Measurements from ENCODE around the gene VASH1. TPM values are rescaled to one million over a fixed set of nuclear protein-coding genes. Genes with fewer than 3 reads are reported as not detected.
"Not testable (repeated sequence)": the region's sequence is repeated elsewhere in the genome, so short reads cannot be mapped to it uniquely, and the experiment has no call there.

Gene VASH1
- total RNA-seq, 6 experiments from 2014 or later, result 0.94 to 2.9 (median 1.5) TPM

GRCh38 chr14:76716285-76716684 lies 45.0 kb upstream of the VASH1 start:
- H3K4me1 Mint-ChIP-seq (ENCODE audit: low read depth), result peaks cover 6% of the 10 kb centered on the region; the same call in 1 of the 2 replicates
- no peak for DNase-seq
- no peak for TF ChIP-seq CTCF (IDR thresholded peaks at IDR 0.05)
- no peak overlapping the region for H3K27ac Mint-ChIP-seq
- no peak overlapping the region for H3K4me3 Mint-ChIP-seq
- no peaks in the 10 kb centered on the region for H3K9me3 Mint-ChIP-seq
- no peaks in the 10 kb centered on the region for H3K36me3 Mint-ChIP-seq (ENCODE audit: low read depth)
- H3K27me3 Mint-ChIP-seq (ENCODE audit: insufficient read depth), result peaks cover 32% of the 10 kb centered on the region

- Mint-ChIP-seq H3K27ac (no peak overlapping the region), H3K4me1 (ENCODE audit: low read depth) (peaks cover 6% of the 10 kb centered on the region; the same call in 1 of the 2 replicates), H3K27me3 (ENCODE audit: insufficient read depth) (peaks cover 25% of the 10 kb centered on the region), H3K9me3 (no peaks in the 10 kb centered on the region), H3K36me3 (ENCODE audit: low read depth) (no peaks in the 10 kb centered on the region), H3K4me3 (no peak overlapping the region)
- no peak for TF ChIP-seq CTCF (IDR thresholded peaks at IDR 0.05)
- DNase-seq, result no peak
Measured at GRCh38 chr14:76717508-76718290, 43.6 kb upstream of the VASH1 start.

- DNase-seq, result no peak
- Mint-ChIP-seq H3K27ac (no peak overlapping the region), H3K4me3 (no peak overlapping the region), H3K9me3 (no peaks in the 10 kb centered on the region), H3K4me1 (ENCODE audit: low read depth) (peaks cover 6% of the 10 kb centered on the region; the same call in 1 of the 2 replicates), H3K27me3 (ENCODE audit: insufficient read depth) (peaks cover 18% of the 10 kb centered on the region), H3K36me3 (ENCODE audit: low read depth) (no peaks in the 10 kb centered on the region)
- TF ChIP-seq CTCF (IDR thresholded peaks at IDR 0.05), result no peak
Measured at GRCh38 chr14:76718306-76719040, 42.8 kb upstream of the VASH1 start.

GRCh38 chr14:76719666-76720065 lies 41.6 kb upstream of the VASH1 start:
- no peak overlapping the region for H3K4me3 Mint-ChIP-seq
- no peak for DNase-seq
- no peak overlapping the region for H3K27ac Mint-ChIP-seq
- peaks cover 6% of the 10 kb centered on the region; the same call in 1 of the 2 replicates for H3K4me1 Mint-ChIP-seq (ENCODE audit: low read depth)
- H3K27me3 Mint-ChIP-seq (ENCODE audit: insufficient read depth), result peaks cover 13% of the 10 kb centered on the region
- TF ChIP-seq CTCF (IDR thresholded peaks at IDR 0.05), result no peak
- no peaks in the 10 kb centered on the region for H3K9me3 Mint-ChIP-seq
- no peaks in the 10 kb centered on the region for H3K36me3 Mint-ChIP-seq (ENCODE audit: low read depth)

- no peak overlapping the region for H3K27ac Mint-ChIP-seq
- H3K27me3 Mint-ChIP-seq (ENCODE audit: insufficient read depth), result peaks cover 11% of the 10 kb centered on the region
- H3K4me1 Mint-ChIP-seq (ENCODE audit: low read depth), result peaks cover 6% of the 10 kb centered on the region; the same call in 1 of the 2 replicates
- H3K36me3 Mint-ChIP-seq (ENCODE audit: low read depth), result no peaks in the 10 kb centered on the region
- H3K9me3 Mint-ChIP-seq, result no peaks in the 10 kb centered on the region
- TF ChIP-seq CTCF (IDR thresholded peaks at IDR 0.05), result no peak
- H3K4me3 Mint-ChIP-seq, result no peak overlapping the region
- DNase-seq, result no peak
Measured at GRCh38 chr14:76720382-76720813, 40.9 kb upstream of the VASH1 start.

GRCh38 chr14:76721506-76721905 lies 39.8 kb upstream of the VASH1 start:
- H3K4me3 Mint-ChIP-seq; H3K9me3 Mint-ChIP-seq; DNase-seq; H3K27ac Mint-ChIP-seq; H3K4me1 Mint-ChIP-seq (ENCODE audit: low read depth); H3K36me3 Mint-ChIP-seq (ENCODE audit: low read depth): not testable (repeated sequence)
- peaks cover 18% of the 10 kb centered on the region for H3K27me3 Mint-ChIP-seq (ENCODE audit: insufficient read depth)

Data from HFFc6 (cell line).